Vagina (tissue), 2 donors: ENCODE data around the gene HPSE. TPM values are rescaled to one million over a fixed set of nuclear protein-coding genes. Genes with fewer than 3 reads are reported as not detected.

ENCODE experiments used
- DNase-seq, 2 donors: peaks; one replicate each; pipeline ENCODE4 v3.0.0-alpha.2; 2017; ENCODE audit errors: extremely low spot score in 2 of 2
- H3K27ac ChIP-seq: fragments of 200-600 bp; sonication (generic); one replicate; pipeline ENCODE4 v1.5.1; 2019
- H3K27me3 ChIP-seq: fragments of 200-600 bp; sonication (generic); one replicate; pipeline ENCODE4 v1.5.1; 2019
- H3K36me3 ChIP-seq, 2 donors: fragments of 200-600 bp; sonication (generic); one replicate each; pipeline ENCODE4 v1.5.1; 2017 to 2019
- H3K4me1 ChIP-seq: fragments of 200-600 bp; sonication (generic); one replicate; pipeline ENCODE4 v1.5.1; 2019
- H3K4me3 ChIP-seq, 2 donors: fragments of 200-600 bp; sonication (generic); 1 replicate in 1 of 2; 2 replicates in 1 of 2; pipeline ENCODE4 v1.5.1; 2016 to 2019
- H3K9me3 ChIP-seq: fragments of 200-600 bp; sonication (generic); one replicate; pipeline ENCODE4 v1.5.1; 2019
- CTCF ChIP-seq, 3 experiments: fragments of 450-650 bp in 2 of 3; fragments of 200-600 bp in 1 of 3; sonication (generic) in 1 of 3; IDR thresholded peaks; one replicate each; pipeline ENCODE4 v1.5.1; 2017 to 2019; ENCODE audit warnings: antibody characterized with exemption in 3 of 3, mild to moderate bottlenecking in 2 of 3, moderate library complexity in 2 of 3
- POLR2A ChIP-seq, 2 donors: fragments of 450-650 bp; IDR thresholded peaks; one replicate each; pipeline ENCODE4 v1.6.1; 2017; ENCODE audit warnings: antibody characterized with exemption in 2 of 2, mild to moderate bottlenecking in 2 of 2, moderate library complexity in 2 of 2
- POLR2AphosphoS5 ChIP-seq, 2 donors: sonication (generic); formaldehyde crosslinking; IDR thresholded peaks; one replicate each; pipeline ENCODE4 v1.9.0; 2017; ENCODE audit warnings: antibody characterized with exemption in 2 of 2, mild to moderate bottlenecking in 2 of 2, low read depth in 1 of 2; ENCODE audit not compliant: insufficient read depth in 1 of 2
- intact Hi-C: fragments of 100-400 bp; cut with DNase I; formaldehyde crosslinking; loops from one replicate; pipeline ENCODE4 v1.15.1; 2023
- total RNA-seq: library from RNA; depleted of rRNA; stranded (reverse); fragments of >200 nt; gene quantifications from one replicate; pipeline ENCODE4 v1.2.3, GENCODE V29; 2016

HPSE gene
- 1.7 TPM for total RNA-seq

GRCh38 chr4:83334425-83335241 lies at the start of gene HPSE:
TSS of gene HPSE (minus strand) at chr4:83334848. CDS start at chr4:83334782, 66 bp downstream.
- TF ChIP-seq CTCF (IDR thresholded peaks at IDR 0.05) (no peak), POLR2AphosphoS5 (IDR thresholded peaks at IDR 0.05; ENCODE audit: insufficient read depth in 1 of 2, low read depth in 1 of 2) (peak in 1 of 2 donors; percentile 70), POLR2A (IDR thresholded peaks at IDR 0.05) (peak in 1 of 2 donors; percentile 33)
- Histone ChIP-seq H3K27me3 (no peaks in the 10 kb centered on the region), H3K27ac (peak within 1 kb of the TSS; percentile 43), H3K4me1 (peaks cover 22% of the 10 kb centered on the region), H3K4me3 (peak within 1 kb of the TSS; percentile 54 to 58), H3K9me3 (no peaks in the 10 kb centered on the region), H3K36me3 (no peaks in the 10 kb centered on the region)
- DNase-seq: no peak
- intact Hi-C loops: no loop called here

- no peak overlapping the region for H3K4me3 ChIP-seq
- peak in 1 of 2 donors; percentile 2 for DNase-seq
- intact Hi-C loops: no loop called here
- no peak for TF ChIP-seq CTCF (IDR thresholded peaks at IDR 0.05)
- TF ChIP-seq POLR2AphosphoS5 (IDR thresholded peaks at IDR 0.05; ENCODE audit: insufficient read depth in 1 of 2, low read depth in 1 of 2): no peak
- TF ChIP-seq POLR2A (IDR thresholded peaks at IDR 0.05): no peak
- no peaks in the 10 kb centered on the region for H3K27me3 ChIP-seq
- no peak overlapping the region for H3K27ac ChIP-seq
- no peaks in the 10 kb centered on the region for H3K4me1 ChIP-seq
- no peaks in the 10 kb centered on the region for H3K36me3 ChIP-seq
- H3K9me3 ChIP-seq: no peaks in the 10 kb centered on the region
Observed at GRCh38 chr4:83382850-83383249, 48.2 kb upstream of the HPSE start.

GRCh38 chr4:83381173-83381572 lies 46.5 kb upstream of the HPSE start:
- H3K36me3 ChIP-seq: no peaks in the 10 kb centered on the region
- no peaks in the 10 kb centered on the region for H3K9me3 ChIP-seq
- no peak overlapping the region for H3K4me3 ChIP-seq
- no peaks in the 10 kb centered on the region for H3K4me1 ChIP-seq
- intact Hi-C loops: no loop called here
- DNase-seq: peak in 1 of 2 donors; percentile 52
- H3K27me3 ChIP-seq: no peaks in the 10 kb centered on the region
- no peak overlapping the region for H3K27ac ChIP-seq
- no peak for TF ChIP-seq POLR2A (IDR thresholded peaks at IDR 0.05)
- TF ChIP-seq CTCF (IDR thresholded peaks at IDR 0.05): no peak
- no peak for TF ChIP-seq POLR2AphosphoS5 (IDR thresholded peaks at IDR 0.05; ENCODE audit: insufficient read depth in 1 of 2, low read depth in 1 of 2)

GRCh38 chr4:83378419-83378818 lies 43.8 kb upstream of the HPSE start:
- Histone ChIP-seq H3K36me3 (no peaks in the 10 kb centered on the region), H3K4me3 (no peak overlapping the region), H3K9me3 (no peaks in the 10 kb centered on the region), H3K4me1 (no peaks in the 10 kb centered on the region), H3K27me3 (no peaks in the 10 kb centered on the region), H3K27ac (no peak overlapping the region)
- DNase-seq: peak in 1 of 2 donors; percentile 37
- no peak for TF ChIP-seq POLR2AphosphoS5 (IDR thresholded peaks at IDR 0.05; ENCODE audit: insufficient read depth in 1 of 2, low read depth in 1 of 2)
- TF ChIP-seq CTCF (IDR thresholded peaks at IDR 0.05): no peak
- no peak for TF ChIP-seq POLR2A (IDR thresholded peaks at IDR 0.05)
- intact Hi-C loops: no loop called here

GRCh38 chr4:83372931-83373330 lies 38.3 kb upstream of the HPSE start:
- no peaks in the 10 kb centered on the region for H3K9me3 ChIP-seq
- H3K27me3 ChIP-seq: no peaks in the 10 kb centered on the region
- no peak for TF ChIP-seq POLR2AphosphoS5 (IDR thresholded peaks at IDR 0.05; ENCODE audit: insufficient read depth in 1 of 2, low read depth in 1 of 2)
- no peak for TF ChIP-seq CTCF (IDR thresholded peaks at IDR 0.05)
- no peak for TF ChIP-seq POLR2A (IDR thresholded peaks at IDR 0.05)
- intact Hi-C loops: no loop called here
- peak in 1 of 2 donors; percentile 16 for DNase-seq
- H3K4me3 ChIP-seq: no peak overlapping the region
- no peak overlapping the region for H3K27ac ChIP-seq
- H3K36me3 ChIP-seq: no peaks in the 10 kb centered on the region
- no peaks in the 10 kb centered on the region for H3K4me1 ChIP-seq
